GM12872 (cell line): ENCODE results near the gene IL1RAPL1.

Source experiments
- TF ChIP-seq, protein P1 (sequence below): IDR thresholded peaks from 3 replicates; pipeline ENCODE4 v1.5.1; 2011; ENCODE audit warnings: low read depth, mild to moderate bottlenecking, low read length, moderate library complexity; ENCODE audit not compliant: insufficient read depth

Gene IL1RAPL1

GRCh38 chrX:29254515-29254914, 667.3 kb downstream of the IL1RAPL1 start:
- TF ChIP-seq, protein P1, sequence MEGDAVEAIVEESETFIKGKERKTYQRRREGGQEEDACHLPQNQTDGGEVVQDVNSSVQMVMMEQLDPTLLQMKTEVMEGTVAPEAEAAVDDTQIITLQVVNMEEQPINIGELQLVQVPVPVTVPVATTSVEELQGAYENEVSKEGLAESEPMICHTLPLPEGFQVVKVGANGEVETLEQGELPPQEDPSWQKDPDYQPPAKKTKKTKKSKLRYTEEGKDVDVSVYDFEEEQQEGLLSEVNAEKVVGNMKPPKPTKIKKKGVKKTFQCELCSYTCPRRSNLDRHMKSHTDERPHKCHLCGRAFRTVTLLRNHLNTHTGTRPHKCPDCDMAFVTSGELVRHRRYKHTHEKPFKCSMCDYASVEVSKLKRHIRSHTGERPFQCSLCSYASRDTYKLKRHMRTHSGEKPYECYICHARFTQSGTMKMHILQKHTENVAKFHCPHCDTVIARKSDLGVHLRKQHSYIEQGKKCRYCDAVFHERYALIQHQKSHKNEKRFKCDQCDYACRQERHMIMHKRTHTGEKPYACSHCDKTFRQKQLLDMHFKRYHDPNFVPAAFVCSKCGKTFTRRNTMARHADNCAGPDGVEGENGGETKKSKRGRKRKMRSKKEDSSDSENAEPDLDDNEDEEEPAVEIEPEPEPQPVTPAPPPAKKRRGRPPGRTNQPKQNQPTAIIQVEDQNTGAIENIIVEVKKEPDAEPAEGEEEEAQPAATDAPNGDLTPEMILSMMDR = no peak

GRCh38 chrX:29257521-29257920, 670.3 kb downstream of the IL1RAPL1 start:
- TF ChIP-seq, protein P1 = no peak

GRCh38 chrX:29269390-29269789, 682.1 kb downstream of the IL1RAPL1 start:
- TF ChIP-seq, protein P1 = no peak

- TF ChIP-seq, protein P1 = no peak
Measured at GRCh38 chrX:29274517-29274916, 687.3 kb downstream of the IL1RAPL1 start.

- TF ChIP-seq, protein P1 = no peak
Measured at GRCh38 chrX:29275928-29276327, 688.7 kb downstream of the IL1RAPL1 start.

DNA sequence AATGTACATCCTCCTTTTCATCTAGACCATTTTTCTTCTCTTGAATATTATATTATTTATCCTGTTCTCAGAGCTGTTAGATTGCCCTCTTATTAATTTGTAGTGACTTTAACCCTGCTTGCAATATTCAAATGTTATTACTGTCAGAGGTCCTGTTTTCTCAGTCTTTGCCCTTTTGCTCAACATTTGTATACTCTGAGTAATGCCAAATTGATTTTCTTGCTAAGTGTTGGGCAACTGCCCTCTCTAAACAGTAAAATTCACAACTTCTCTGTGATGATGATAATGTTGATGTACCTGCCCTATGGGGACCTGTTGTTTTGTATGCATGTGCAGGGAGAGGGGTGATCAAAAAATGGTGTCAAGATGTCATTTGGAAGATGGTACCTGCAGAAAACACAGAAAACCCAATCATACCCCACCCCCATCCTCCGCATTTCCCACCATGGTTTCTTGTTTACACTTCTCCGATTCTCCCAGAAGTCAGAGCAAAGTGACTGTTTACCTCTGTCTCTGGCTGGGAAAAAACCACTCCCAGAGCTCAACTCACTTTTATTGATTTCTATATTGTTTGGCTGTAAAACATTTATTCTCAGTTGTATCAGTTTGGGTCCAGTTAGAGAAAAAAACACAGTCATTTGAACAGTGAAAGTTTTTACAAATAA, 694.0 kb downstream of the IL1RAPL1 start:
- TF ChIP-seq, protein P1 = no peak

GRCh38 chrX:29285664-29286063, 698.4 kb downstream of the IL1RAPL1 start:
- TF ChIP-seq, protein P1 = no peak
